Stimulated activated CD4-positive, alpha-beta T cell treated with anti-CD3 and anti-CD28 coated beads, Interleukin-15, amount 100 ng/mL, for 24 hours (primary cell): ENCODE data around the gene NAT8L.

Experiments used
- DNase-seq: peaks from one replicate; pipeline ENCODE4 v3.0.0-alpha.2; 2020

NAT8L gene

DNA sequence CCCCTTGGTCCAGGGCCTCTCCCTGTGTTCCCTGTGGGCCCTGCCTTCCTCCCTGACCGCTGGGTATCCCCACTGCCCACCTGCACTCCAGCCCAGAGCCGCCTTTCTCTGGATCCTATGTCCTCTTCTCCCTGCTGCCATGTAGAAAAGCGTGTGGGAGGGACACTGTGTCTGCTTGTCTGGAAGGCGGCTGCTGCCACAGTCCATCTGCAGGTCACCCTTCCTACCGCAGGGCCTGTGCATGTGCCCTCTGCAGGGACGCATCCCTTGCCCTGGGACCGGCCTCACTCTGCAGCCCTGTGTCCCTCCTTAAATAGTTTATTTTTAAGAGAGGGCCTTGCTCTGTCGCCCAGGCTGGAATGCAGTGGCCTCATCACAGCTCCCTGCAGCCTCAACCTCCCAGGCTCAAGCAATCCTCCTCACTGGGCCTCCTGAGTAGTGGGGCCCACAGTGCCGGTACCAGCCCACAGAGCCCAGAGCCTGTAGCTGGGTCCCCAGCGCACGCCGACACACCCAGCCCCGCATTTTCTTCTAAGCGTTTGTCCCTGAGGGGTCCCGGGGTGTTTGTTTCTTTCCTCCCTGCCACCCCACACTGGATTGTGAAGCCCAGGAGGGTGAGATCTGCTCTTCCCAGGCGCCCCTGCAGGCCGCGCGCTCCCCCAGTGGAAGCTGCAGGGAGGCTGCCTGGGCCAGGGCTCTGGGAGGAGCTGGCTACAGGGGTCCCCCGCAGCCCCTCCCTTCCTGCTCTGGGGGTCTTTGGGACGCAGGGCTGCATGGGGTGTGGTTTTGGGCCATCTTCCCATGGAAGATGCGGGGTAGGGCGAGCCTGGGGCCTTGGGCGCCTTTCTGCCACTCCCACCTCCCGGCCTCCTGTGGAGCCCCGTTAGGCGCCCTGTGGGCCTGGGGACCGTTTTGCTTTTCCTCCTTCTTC is 12.8 kb upstream of the NAT8L start:
- no peak for DNase-seq

DNA sequence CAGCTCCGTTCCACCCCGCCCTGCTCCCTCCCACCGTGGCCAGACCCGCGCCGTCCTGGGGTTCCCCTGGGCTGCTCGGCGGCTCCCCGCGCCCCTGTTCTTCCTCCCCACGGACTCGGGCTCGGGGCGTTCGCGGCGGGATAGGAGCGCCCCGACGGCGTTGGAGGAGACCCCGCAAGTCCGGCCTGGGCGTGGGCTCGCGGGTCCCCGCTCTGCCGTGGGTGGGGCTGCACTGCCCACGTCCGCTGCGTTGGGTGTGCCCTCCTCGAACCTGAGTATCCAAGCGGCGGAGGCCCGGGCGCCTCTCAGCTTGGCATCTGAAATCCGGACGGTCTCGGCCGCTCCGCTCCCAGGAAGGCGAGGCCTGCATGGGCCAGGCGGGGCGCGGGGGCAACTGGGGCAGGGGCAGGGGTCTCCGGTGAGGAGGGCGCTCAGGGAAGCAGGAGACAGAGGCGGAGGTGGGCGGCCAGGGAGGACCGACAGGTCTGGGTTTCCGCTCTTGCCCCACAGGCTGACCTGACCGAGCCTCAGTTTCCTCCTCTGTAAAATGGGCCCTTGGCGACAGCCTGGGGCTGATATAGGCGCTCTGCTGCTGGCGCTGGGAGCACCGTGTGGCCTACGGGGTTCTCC is 12.0 kb upstream of the NAT8L start:
- no peak for DNase-seq

DNA sequence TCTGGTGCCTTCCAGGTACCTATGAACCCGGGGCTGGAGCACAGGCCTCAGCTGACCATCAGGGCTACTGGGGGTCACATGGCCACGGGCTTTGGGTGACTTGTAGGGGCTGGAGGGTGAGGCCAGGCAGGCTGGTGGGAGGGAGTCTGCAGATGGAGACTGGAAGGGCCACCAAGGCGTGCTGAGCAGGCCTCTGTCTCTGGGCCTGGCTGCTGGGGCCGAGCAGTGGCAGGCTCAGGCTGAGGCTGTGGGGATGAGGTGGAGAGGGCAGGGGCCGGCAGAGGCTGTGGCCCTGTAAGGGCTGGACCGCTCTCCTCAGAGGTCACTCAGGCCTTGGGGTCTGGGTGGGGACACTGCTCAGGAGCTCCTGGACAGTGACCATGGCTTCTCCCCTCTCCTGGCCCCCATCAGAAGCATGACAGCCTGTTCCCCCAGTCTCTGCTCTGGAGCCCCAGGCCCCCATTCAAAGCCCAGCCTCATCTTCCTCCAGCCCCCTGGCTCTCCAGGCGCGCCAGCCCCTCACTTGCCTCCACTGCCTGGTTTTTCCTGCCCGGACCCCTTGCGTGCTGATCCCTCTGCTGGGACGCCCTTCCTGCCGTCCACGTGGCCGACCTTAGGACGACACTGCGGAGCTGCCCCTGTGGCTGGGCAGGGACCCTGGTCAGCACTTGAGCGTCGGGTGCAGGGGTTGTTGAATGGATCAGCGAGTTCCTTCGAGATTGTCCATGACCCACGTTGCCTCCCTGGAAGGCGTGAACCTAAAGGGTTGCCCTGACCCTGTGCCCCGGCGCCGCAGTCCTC is 11.1 kb upstream of the NAT8L start:
- no peak for DNase-seq

DNA sequence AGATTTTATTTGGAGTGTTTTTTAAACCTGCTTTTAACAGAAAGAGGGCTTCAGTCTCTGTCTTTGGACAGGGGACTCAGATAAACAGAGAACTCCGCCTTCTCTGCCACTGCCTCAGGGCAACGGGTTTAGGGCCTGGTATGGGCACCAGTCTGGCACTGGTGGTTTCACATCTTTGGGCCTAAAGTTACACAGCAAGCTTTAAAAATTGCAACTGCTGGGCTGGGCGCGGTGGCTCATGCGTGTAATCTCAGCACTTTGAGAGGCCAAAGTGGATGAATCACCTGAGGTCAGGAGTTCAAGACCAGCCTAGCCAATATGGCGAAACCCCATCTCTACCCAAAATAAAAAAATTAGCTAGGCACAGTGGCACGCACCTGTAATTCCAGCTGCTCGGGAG is 10.3 kb upstream of the NAT8L start:
- DNase-seq, result no peak

DNA sequence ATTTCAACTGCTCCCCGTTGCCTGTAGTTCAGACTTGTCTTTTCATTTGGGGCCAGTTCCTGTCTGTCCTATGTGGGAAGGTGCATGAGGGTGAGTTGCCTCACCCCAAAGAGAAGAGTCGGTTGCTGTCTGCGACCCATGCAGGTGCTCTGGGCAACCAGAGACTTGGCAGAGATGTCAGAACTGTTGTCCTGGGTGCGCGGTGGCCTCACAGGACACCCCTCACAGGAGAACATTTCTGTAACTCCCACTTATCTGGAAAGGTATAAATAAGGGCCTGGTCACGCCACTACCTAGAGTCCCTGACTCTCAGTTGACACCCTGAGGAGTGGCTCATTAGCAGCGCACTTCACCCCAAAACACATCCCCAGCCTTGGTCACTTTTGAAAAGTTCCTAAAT is 9.7 kb upstream of the NAT8L start:
- no peak for DNase-seq

DNA sequence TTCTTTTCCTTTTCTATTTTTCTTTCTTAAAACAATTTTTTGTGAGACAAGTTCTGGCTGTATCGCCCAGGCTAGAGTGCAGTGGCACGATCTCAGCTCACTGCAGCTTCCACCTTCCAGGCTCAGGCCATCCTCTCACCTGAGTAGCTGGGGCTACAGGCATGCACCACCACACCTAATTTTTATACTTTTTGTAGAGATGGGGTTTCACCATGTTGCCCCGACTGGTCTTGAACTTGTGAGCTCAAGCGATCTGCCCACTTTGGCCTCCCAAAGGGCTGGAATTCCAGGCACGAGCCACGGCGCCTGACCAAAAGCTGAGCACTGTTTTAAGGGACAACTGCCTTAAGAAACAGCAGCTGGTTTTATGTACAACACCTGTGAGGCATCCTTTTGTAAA is 9.3 kb upstream of the NAT8L start:
- no peak for DNase-seq

DNA sequence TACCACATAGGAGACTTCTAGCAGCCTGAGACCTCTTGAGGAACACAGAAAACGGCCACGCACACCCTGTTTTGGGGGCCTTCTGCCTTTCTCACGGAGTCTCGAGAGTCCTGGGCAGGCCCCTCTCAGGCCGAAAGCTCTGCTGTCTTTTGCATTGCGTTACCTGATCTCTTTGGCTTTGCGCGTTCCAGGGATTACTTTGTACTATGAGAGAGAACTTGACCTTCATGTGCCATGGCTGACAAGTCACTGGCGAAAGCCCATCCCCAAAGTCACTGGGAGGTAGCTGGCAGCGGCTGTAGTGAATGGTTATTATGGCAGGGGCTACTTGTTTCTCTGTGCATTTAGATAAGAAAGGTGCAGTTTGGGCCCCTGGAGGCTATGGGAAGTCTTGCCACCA is 8.0 kb upstream of the NAT8L start:
- DNase-seq, result no peak

DNA sequence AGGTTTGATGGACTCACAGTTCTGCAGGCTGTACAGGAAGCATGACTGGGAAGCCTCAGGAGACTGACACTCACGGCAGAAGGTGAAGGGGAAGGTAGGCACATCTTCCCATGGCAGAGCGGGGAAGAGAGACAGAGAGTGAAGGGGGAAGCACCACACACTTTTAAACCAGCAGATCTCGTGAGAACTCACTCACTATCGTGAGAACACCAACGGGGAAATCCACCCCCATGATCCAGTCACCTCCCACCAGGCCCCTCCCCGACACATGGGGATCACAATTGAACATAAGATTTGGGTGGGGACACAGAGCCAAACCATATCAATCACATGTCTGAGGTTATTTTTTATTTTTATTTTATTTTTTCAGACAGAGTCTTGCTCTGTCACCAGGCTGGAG is 4.9 kb upstream of the NAT8L start:
- DNase-seq, result no peak

DNA sequence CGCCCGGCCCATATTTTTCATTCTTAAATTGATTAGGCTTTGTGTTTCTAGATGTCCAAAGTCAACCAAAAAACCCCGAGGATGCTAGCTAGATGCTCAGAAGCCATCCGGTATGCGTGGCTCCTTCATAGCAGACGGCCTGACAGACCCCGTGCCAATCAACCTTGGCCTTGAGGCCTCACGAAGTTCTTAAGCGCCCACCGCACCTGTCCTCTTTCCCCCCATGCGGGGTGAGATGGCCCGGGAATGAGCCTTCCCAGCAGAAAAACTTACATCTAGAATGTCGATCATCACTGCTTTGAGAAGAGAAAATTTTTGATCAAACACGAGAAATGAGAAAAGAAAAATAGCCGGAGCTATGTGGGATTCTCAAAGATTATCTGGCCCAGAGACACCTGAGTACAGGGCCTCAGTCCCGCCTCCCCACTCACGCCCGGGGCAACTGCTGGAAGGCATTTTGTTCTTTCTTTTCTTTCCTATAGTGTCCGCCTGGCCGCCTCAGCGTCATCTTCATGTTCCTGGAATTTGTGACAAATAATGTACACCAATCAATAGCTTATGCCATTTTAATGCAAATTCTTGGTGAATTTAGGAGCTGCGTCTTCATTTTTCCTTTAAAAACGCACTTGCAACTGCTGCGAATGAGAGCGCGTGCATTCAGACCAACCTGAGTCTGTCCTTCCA is 1.6 kb upstream of the NAT8L start:
- DNase-seq, result no peak

DNA sequence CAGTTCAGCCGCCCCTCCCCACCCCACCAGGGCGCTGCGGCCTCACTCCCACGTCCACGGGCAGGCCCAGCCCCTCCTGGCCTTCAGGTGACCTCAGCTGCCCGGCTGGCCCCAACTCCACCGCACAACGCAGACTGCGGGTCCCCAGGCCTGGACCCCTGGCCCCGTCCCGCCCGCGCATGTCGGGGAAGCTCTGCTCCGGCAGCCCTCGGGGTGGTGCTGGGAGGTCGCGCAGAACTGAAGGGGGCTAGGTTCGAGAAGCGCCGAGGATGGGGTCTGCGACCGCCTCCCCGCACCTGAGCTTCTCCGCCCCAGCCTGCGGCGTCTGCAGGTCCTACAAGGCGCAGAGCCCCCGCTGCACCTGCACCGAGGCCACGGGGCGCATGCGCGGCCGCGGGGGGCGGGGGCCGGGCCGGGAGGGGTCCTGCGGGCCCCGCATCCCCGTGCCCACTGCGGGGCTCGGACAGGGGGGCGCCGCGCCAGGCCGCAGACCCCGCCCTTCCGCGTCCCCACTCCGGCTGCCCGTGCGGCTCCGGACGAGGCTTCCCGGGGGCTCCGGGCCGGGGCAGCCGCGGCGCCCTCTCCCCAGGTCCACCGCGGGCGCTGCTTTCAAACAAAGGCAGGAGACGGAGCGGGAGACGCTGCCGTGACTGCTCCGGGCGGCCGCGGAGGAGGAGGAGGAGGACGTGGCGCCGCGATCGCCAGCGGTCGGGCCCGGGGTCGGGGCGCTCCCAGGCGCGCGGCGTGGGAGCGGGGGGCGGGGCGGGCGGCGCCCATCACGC is 672 bp upstream of the NAT8L start:
- peak; percentile 39 for DNase-seq

DNA sequence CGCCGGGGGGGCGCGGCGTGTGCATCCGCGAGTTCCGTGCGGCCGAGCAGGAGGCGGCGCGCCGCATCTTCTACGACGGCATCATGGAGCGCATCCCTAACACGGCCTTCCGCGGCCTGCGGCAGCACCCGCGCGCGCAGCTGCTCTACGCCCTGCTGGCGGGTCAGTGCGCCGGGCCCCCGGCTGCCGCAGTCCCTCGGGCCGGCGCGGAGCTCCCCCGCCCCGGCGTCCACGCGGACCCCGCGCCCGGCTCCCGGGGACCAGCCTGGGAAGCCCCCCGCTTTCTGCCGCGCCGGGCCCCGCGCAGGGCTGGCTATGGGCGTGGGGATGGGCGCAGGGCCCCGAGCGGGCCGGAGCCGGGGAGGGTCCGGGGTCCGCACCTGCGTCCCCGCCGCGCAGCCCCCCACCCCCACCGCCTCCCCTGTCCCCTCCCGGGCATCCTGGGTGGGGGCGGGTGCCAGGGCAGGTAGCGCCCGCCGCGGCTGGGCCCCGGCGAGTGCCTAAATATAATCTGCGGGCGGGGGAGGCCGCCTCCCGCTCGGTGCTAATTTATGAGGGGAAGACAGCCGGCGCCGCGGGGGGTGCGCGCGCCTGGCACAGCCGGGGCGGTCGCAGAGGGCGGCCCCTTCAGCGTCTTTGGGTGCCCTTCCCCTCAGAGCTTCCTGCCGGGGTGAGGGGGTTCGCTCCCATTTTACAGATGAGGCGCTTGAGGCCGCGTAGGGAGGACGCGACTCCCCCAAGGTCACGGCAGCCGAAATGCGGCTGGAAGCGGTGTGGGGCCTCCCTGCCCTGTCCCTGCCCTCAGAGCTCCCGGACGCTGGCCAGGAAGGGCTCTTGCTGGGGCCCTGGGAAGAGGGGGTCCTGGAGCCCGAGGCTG is 837 bp downstream of the NAT8L start:
- peak; percentile 43 for DNase-seq

DNA sequence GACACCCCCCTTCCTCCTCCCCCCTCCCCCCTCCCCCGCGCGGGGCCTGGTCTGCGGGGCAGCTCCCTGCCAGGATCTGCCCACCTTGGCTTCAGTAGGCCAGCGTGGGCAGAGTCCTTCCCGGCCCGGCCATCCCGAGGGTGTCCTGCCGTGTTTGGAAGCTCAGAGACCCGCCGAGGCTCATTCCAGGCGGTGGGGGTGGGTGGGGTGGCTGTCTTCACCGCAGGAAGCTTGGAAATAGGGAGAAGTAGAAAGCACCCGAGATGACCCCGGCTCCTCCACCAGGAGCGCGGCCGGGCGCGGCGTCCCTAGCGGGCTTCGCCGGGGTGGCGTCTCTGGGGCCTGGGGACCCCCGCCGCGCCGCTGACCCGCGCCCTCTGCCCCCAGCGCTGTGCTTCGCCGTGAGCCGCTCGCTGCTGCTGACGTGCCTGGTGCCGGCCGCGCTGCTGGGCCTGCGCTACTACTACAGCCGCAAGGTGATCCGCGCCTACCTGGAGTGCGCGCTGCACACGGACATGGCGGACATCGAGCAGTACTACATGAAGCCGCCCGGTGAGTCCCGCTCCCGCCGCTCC is 1.6 kb downstream of the NAT8L start:
- no peak for DNase-seq

DNA sequence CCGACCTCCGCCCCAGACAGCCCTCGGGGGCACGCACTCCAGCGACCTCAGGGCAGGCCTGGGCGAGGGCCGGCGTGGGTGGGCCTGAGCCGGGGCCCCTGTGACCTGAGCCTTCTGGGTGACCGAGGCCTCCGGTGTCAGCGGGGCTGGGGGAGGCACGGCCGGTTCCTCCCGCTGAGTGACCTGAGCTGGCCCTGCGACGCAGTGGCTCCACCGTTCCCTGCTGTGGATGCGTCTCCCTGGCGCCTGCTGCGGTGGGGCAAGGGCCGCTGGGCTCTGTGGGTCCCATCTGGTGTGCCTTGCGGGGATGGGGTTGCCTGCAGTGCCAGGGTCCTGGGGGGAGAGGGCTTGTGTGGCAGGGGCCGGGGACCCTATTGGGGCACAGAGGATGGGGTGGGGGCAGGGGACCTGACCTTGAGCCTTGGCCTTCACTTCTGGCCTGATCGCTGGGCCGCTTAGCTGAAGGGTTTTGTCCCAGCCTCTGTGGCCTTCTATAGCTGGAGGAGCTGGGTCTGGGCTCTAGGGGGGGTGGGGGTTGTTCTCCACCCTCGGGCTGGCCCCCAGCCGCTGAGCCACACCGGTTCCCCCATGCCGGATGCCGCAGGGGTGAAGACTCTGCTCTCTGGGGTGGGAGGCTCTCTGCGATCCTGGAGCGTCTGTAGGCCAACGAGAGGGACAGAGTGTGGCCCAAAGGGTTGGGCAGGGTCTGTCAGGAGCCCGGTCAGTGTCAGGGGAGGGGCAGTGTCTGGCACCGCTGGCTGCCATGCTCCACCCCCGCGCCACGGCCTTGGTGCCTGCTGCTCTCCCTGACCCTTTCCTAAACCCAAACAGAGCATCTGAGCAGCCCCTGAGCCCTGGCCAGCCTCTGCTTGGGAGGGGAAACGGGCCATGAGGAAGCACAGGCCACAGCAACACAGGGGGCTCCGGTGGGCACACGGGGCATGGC is 2.3 kb downstream of the NAT8L start:
- DNase-seq, result no peak

DNA sequence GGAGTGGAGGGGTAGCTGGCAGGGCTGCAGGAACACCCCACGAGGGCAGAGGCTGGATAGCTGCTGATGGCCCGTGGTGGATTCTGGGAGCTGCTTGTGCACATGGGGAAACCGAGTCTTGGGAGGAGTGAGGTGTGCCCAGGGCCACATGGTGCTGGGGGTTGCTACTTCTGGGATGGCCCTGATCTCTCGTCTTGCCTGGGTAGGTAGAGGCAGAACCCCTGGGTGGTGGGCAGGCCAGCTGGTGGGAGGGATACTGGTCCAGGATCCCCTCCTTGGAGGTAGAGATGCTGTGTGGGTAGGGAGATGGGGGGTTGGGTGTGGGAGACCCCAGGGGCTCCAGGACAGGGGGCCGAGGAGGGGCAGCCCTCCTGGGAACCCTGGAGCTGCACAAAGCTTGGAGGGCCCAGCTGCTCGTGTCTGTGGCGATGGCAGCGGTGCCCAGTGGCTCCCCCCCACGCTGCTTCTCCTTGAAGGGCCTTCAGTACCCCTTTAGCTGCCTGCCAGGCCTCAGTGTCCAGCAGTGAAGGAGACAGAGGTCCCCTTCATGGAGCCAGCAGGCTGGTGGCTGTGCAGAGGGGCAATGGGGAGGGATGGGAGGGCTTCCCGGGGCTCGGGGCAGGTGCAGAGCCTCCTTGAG is 3.2 kb downstream of the NAT8L start:
- no peak for DNase-seq

DNA sequence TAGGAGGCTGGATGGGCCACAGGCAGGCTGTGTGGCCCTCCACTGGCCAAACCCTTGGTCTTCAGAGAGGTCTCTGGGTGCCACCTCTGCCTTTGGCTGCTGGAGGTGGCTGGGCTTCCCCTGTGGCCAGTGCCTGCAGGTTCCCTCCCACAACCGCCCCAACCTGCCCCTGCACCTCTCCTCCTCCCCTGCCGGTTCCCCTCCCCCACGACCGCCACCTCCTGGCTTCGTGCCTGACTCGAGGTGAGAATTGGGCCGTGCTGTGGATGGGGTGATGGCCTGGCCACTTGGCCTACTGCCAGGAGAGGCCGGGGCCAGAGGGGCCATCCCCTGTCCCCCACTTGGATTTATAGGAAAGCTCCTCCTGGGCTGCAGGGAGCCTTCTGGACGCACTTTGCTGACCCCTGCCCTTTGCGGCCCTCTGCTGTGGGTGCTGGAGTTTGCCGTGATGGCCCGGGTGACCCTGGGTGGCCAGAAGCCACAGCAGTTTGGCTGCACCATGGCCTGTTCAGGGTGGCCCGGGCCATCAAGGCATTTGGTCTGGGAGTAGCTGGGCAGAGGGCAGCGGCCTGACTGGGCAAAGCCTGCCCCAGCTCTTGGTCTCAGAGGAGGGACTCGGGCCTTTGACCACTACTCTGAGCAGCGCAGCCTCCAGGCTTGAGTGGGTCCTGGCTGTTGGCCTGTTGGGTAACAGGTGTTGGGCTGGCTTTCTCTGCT is 3.8 kb downstream of the NAT8L start:
- DNase-seq, result no peak

DNA sequence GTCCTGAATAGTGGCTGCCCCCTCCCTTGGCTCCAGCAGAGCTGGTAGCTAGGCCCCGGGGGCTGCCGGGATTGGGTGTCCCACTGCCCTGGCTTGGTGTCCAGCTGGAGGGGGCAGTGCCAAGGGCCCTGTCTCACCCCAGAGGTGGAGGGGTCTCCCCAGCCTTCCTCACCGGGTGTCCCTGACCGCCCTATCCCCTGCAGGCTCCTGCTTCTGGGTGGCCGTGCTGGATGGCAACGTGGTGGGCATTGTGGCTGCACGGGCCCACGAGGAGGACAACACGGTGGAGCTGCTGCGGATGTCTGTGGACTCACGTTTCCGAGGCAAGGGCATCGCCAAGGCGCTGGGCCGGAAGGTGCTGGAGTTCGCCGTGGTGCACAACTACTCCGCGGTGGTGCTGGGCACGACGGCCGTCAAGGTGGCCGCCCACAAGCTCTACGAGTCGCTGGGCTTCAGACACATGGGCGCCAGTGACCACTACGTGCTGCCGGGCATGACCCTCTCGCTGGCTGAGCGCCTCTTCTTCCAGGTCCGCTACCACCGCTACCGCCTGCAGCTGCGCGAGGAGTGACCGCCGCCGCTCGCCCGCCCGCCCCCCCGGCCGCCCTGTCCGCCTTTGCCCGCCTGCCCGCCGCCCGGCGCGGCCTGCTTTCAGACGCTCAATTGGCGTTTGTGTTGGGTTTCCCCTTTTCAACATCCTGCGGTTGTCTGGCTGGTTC is 4.6 kb downstream of the NAT8L start:
- DNase-seq, result no peak

DNA sequence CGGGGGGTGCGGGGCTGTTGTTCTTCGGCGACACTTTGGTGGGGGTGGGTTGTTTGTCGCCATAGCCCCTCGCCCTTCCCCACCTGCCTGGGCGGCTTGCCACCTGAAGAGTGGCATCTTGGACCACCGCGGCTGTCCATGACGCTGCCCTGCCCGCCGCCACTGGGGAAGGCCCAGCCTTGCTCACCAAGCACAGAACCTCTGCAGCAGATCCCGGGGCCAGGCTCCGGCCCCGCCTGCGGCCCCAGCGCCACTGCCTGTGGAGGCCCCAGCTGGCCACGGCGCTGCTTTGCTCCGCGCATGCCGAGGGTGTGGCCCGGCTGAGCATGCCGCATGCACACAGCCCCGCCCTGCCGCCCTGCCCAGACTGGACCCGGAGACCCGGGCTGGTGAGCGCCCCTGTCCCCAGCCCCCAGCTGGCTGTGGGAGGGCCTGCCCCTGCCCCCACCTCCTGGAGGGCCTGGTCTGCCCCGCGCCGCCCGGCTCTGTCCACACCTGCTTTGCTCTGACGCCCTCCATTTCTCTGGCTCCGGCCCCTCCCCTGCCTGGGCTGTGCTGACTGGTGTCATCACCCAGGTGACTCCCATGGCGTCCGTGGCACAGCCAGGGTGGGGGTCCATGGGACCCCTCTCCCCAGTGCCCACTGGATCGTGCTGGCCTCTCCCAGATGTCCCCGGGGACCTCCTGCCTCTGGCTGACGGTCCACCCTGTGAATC is 5.3 kb downstream of the NAT8L start:
- DNase-seq, result no peak
